Measurements from ENCODE around the gene TCEA3.

- no peak for TF ChIP-seq CTCF (IDR thresholded peaks at IDR 0.05)
- no peak for TF ChIP-seq POLR2A (IDR thresholded peaks at IDR 0.05)
- TF ChIP-seq EP300 (IDR thresholded peaks at IDR 0.05): no peak
- TF ChIP-seq POLR2AphosphoS5 (IDR thresholded peaks at IDR 0.05): no peak
These were observed 24.3 kb upstream of the TCEA3 start for GRCh38 chr1:23448846-23449245.

Data from stomach (tissue), 4 donors.